Hindlimb muscle (tissue), 1 donor: Measurements from ENCODE around the gene ULBP2. TPM values are rescaled to one million over a fixed set of nuclear protein-coding genes. Genes with fewer than 3 reads are reported as not detected.
A peak's percentile ranks its signal among the peaks of the same experiment; 100 is the strongest.
"Not testable (repeated sequence)": the region's sequence is repeated elsewhere in the genome, so short reads cannot be mapped to it uniquely, and the experiment has no call there.

Experiments used
- DNase-seq: peaks from one replicate; pipeline ENCODE4 v3.0.0-alpha.2; 2013
- polyA plus RNA-seq: library from polyadenylated mRNA; unstranded; fragments of 120-200 nt; gene quantifications from one replicate; pipeline ENCODE4 v1.2.1, GENCODE V29; 2013; ENCODE audit not compliant: insufficient read length

The ULBP2 gene
- polyA plus RNA-seq, 1 donor, result not detected

DNA sequence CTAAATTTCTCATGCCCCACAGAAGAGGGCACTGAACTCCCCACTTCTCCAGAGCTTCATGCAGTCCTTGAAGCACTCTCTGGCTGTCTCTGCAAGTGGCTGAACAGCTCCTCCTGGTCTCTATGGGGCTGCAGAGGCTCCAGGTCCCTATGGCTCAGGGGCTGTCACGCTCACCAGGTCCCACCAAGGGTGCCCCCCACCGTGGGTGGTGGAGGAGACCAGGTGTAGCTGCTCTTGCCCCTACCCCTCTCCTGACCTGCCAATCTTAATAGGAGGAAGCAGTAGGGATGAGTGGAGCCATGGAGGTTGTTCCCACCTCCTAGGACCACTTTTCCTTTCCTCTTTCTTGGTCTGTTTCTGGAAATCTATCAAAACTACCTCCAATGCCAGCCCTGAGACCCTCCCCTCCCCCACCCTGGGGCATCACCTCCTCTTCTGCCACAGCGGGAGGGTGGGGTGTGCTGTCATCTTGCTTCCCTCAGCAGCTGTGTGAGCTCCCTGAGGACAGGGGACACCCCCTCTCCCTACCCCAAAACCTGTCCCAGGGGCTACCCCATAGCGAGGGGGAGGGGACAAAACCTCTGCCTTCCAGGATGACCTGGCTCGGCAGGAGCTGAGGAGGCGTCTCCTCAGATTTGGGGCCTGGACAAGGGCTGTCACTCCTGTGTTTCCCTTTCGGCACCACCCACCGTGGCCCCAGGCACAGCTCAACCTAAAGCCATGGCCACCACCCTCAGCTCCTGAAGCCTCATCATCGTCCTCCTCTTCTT lies 31.9 kb upstream of the ULBP2 start:
- no peak for DNase-seq

- no peak for DNase-seq
Observed at GRCh38 chr6:149910721-149911151, 31.1 kb upstream of the ULBP2 start.

GRCh38 chr6:149912680-149913079 lies 29.1 kb upstream of the ULBP2 start:
- DNase-seq, result not testable (repeated sequence)

DNA sequence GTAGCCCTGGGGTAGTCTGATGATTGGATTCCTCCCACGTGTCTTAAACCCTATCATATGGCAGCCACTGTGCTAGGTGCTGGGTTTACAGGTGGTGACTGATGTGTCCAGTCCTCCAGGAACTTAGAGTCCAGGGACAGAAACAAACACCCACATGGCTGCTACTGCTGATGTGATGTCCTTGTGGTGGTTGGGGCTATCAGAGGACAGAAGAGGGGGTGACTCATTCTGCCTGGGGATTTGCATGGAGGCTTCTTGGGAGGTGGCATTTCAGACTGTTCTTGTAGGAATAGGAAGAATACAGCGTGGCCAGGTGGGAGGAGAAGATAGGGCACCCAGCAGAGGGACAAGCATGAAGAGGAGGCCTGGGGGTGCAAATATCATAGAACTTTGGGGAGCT lies 28.7 kb upstream of the ULBP2 start:
- no peak for DNase-seq

- no peak for DNase-seq
Observed at GRCh38 chr6:149913540-149914240, 28.1 kb upstream of the ULBP2 start.

DNA sequence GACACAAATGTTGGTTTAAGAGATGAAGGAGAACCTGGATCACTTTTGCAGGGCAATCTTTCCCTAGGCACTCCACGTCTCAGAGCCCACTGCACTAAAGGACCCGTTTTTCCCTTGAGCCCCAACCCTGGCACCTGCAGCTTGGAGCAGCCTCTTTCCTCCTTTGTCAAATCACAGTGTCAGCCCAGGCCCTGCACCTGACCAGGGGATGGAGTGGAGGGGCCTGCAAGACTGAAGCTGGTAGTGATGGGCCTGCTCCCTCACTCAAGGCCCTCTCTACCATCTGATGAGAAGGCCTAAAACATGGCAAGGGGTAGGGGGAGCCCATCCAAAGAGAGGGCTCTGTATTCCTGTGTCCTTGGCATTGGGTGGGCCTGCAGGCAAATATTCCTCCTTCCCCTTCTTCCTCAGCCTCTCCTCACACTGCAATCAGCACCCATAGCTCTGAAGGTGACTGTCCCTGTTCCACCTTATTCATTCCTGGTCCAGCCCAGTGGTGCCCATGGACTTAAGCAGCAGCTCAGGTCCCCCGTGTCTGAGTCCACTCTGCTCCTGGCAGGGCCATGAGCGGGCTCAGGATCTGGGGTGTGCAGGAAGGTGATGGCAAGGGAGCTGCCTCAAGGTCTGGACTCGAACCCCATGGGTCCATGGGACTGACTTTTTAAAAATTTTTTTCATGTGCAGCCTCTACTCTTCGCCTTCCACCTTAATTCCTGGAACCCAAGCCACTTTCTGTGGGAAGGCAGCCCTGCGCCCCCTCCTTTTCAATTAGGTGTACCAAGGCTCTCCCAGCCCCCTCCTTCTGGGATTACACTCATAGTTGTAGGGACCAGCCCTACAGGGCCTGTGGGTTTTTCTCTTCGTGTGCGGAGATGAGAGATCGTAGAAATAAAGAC lies 25.6 kb upstream of the ULBP2 start:
- DNase-seq, result no peak

GRCh38 chr6:149917679-149918078 lies 24.1 kb upstream of the ULBP2 start:
- DNase-seq, result no peak

GRCh38 chr6:149918151-149918905 lies 23.5 kb upstream of the ULBP2 start:
- no peak for DNase-seq

DNA sequence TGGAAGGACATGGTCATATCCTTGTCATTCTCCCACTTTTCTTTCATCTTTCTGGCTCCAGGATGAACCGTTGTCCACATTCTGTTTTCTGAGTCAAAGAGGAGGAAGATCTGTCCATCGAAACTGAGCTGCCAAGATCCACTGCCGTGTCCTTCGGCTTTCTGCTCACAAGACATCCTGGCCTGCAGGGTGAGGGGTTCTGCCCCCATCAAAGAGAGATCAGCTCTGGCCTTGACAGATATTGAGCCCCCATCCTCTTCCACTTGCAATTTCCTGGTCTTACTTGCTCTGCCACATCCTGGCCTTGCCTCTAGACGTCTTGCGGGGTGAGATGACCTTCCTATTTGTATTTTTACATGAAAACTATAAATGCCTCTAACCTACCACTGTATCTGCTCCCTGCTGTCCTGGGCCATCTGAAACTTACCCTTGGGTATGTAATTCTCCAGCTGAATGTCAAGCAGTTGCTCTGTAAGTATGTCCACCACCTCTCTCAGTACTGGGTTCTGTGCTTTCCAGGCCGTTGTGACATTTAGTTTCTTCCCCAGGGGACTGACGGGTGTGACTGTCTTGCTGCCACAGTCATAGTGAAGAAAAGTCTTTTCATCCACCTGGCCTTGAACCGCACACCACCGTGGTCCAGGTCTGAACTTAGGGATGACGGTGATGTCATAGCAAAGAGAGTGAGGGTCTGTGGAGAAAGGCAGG lies 22.5 kb upstream of the ULBP2 start:
- not testable (repeated sequence) for DNase-seq

- DNase-seq, result no peak
Observed at GRCh38 chr6:149919834-149920225, 22.0 kb upstream of the ULBP2 start.

DNA sequence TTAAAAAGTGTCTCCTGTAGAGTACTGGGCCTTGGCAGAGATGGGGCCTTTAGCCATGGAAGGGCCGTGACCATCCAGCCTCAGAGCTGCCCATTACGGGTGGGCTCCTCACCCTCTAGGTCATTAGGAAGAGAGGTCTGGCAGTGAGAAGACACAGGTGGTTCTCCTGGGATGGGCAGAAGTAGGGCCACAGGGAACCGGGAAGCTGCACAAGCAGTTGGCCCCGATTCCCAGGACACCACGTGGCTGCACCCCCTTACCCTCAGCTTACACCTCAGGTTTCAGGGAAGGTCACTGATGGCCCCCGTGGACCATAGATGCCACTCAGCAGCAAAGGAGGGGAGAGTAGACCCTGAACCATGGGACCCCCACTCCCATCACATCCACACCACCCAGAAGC lies 20.5 kb upstream of the ULBP2 start:
- DNase-seq, result no peak

DNA sequence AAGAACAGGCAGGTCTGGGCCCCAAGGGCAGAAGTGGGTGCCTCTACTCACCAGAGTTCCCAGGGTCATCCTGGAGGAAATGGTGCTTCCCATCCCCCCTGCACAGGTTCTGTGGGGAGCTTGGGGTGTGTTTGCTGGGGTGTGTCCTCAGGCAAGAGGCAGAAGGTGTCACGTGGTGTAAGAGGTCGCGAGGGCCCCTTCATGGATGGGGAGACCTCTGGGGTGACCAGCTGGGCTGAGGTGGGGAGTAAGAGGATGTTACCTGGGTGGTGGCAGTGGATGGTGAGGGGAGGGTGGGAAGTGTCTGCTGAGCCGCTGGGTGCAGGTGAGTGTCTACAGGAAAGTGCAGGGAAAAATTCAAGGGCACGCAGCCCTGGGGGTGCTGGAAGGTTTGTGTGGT lies 19.7 kb upstream of the ULBP2 start:
- not testable (repeated sequence) for DNase-seq

- peak; percentile 86 for DNase-seq
Observed at GRCh38 chr6:149922642-149923326, 19.0 kb upstream of the ULBP2 start, which contains the start of gene RAET1G. Gene RAET1G, minus strand, starts transcription at chr6:149923121. Its CDS starts 111 bp downstream, at chr6:149923010.

GRCh38 chr6:149923327-149923986 lies 18.4 kb upstream of the ULBP2 start:
- DNase-seq, result no peak

- DNase-seq, result no peak
Observed at GRCh38 chr6:149924206-149924932, 17.4 kb upstream of the ULBP2 start.

- DNase-seq, result no peak
Observed at GRCh38 chr6:149924933-149925252, 16.9 kb upstream of the ULBP2 start.

- DNase-seq, result no peak
Observed at GRCh38 chr6:149925253-149925973, 16.4 kb upstream of the ULBP2 start.

GRCh38 chr6:149925974-149926777 lies 15.6 kb upstream of the ULBP2 start:
- DNase-seq, result peak; percentile 78
